Upper lobe of right lung (tissue), 1 donor: ENCODE measurements around the gene EYS. TPM values are rescaled to one million over a fixed set of nuclear protein-coding genes. Genes with fewer than 3 reads are reported as not detected.
"Not testable (repeated sequence)": the region's sequence is repeated elsewhere in the genome, so short reads cannot be mapped to it uniquely, and the experiment has no call there.

Experiments used
- ATAC-seq: fragments of 200-7000 bp; cut with Tn5 transposase; one replicate; pipeline ENCODE4 v1.9.1; 2020; ENCODE audit warnings: mild to moderate bottlenecking, moderate library complexity
- DNase-seq: peaks from one replicate; pipeline ENCODE4 v3.0.0-alpha.2; 2020
- H3K27ac ChIP-seq: fragments of 200-600 bp; one replicate; pipeline ENCODE4 v1.8.0; 2022
- H3K27me3 ChIP-seq: fragments of 200-600 bp; one replicate; pipeline ENCODE4 v1.8.0; 2022; ENCODE audit warnings: mild to moderate bottlenecking
- H3K36me3 ChIP-seq: fragments of 200-600 bp; one replicate; pipeline ENCODE4 v1.8.0; 2022
- H3K4me1 ChIP-seq: fragments of 200-600 bp; one replicate; pipeline ENCODE4 v1.8.0; 2022
- H3K4me3 ChIP-seq: fragments of 200-600 bp; one replicate; pipeline ENCODE4 v1.8.0; 2022; ENCODE audit warnings: mild to moderate bottlenecking
- H3K9me3 ChIP-seq: fragments of 200-600 bp; one replicate; pipeline ENCODE4 v1.8.0; 2022
- CTCF ChIP-seq: fragments of 200-600 bp; IDR thresholded peaks from one replicate; pipeline ENCODE4 v1.8.0; 2022; ENCODE audit warnings: antibody characterized with exemption
- intact Hi-C: fragments of 100-400 bp; cut with DNase I; formaldehyde crosslinking; loops from one replicate; pipeline ENCODE4 v1.11.0; 2022
- total RNA-seq: library from RNA; stranded (reverse); fragmentation: NEBNext Ultra II Directional; extraction: Animal tissue kit (Norgen Biotek cat#: 25700); gene quantifications from one replicate; pipeline ENCODE4 v1.2.1, GENCODE V29; 2021
- donor health status: DM: no; HTN: yes; CAD: no; lungs with severe emphysema.

EYS gene
- total RNA-seq, 1 donor from 2014 or later = not detected

GRCh38 chr6:64250126-64250525 is 1456.9 kb downstream of the EYS start:
- DNase-seq = no peak
- Histone ChIP-seq H3K4me3 (no peak overlapping the region), H3K27me3 (no peaks in the 10 kb centered on the region), H3K9me3 (no peaks in the 10 kb centered on the region), H3K4me1 (no peaks in the 10 kb centered on the region), H3K27ac (no peak overlapping the region), H3K36me3 (no peaks in the 10 kb centered on the region)
- no peak for TF ChIP-seq CTCF
- intact Hi-C loops = no loop called here
- no peak for ATAC-seq

GRCh38 chr6:64249115-64249514 is 1457.9 kb downstream of the EYS start:
- DNase-seq = no peak
- no peaks in the 10 kb centered on the region for H3K4me1 ChIP-seq
- no peak overlapping the region for H3K27ac ChIP-seq

GRCh38 chr6:64243618-64244017 is 1463.4 kb downstream of the EYS start:
- Histone ChIP-seq H3K36me3 (no peaks in the 10 kb centered on the region), H3K27ac (no peak overlapping the region), H3K9me3 (no peaks in the 10 kb centered on the region), H3K4me3 (no peak overlapping the region), H3K4me1 (no peaks in the 10 kb centered on the region), H3K27me3 (no peaks in the 10 kb centered on the region)
- ATAC-seq (no peak), DNase-seq (no peak)
- intact Hi-C loops = no loop called here
- no peak for TF ChIP-seq CTCF

More at GRCh38 chr6:64249115-64249514, 1457.9 kb downstream of the EYS start:
- intact Hi-C loops = no loop called here
- no peak for ATAC-seq
- Histone ChIP-seq H3K9me3 (no peaks in the 10 kb centered on the region), H3K4me3 (no peak overlapping the region), H3K27me3 (no peaks in the 10 kb centered on the region), H3K36me3 (no peaks in the 10 kb centered on the region)
- TF ChIP-seq CTCF = no peak

DNA sequence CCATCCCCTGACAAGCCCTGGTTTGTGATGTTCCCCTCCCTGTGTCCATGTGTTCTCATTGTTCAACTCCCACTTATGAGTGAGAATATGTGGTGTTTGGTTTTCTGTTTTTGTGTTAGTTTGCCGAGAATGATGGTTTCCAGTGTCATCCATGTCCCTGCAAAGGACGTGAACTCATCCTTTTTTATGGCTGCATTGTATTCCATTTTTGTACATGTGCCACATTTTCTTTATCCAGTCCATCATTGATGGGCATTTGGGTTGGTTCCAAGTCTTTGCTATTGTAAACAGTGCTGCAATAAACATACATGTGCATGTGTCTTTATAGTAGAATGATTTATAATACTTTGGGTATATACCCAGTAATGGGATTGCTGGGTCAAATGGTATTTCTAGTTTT is 1468.1 kb downstream of the EYS start:
- DNase-seq, H3K4me3 ChIP-seq, intact Hi-C loops, H3K9me3 ChIP-seq, H3K27me3 ChIP-seq, H3K4me1 ChIP-seq, H3K27ac ChIP-seq, ATAC-seq, H3K36me3 ChIP-seq: not testable (repeated sequence)

DNA sequence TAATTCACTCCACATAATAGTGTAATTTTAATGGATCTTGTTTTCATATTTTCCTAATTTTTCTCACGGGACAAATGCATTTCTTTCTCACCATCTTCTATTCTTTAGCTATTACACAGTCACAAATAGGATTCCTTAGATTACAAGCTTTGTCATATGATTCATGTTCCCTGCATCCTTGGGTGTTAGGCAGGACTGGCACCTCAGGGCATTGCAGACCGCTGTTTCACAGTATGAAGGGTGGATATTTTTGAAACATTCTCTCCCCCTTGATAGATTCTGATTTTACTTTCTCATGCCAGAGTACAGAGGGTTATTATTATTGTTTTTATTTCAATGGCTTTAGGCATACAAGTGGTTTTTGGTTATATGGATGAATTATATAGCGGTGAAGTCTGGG is 1469.0 kb downstream of the EYS start:
- H3K36me3 ChIP-seq = no peaks in the 10 kb centered on the region
- intact Hi-C loops = no loop called here
- TF ChIP-seq CTCF = no peak

GRCh38 chr6:64233746-64234145 is 1473.3 kb downstream of the EYS start:
- H3K27me3 ChIP-seq = no peaks in the 10 kb centered on the region
- intact Hi-C loops = no loop called here
- DNase-seq (no peak), ATAC-seq (no peak)
- no peak for TF ChIP-seq CTCF
- H3K27ac ChIP-seq = no peak overlapping the region
- H3K36me3 ChIP-seq = no peaks in the 10 kb centered on the region
- no peak overlapping the region for H3K4me3 ChIP-seq
- H3K4me1 ChIP-seq = no peaks in the 10 kb centered on the region
- H3K9me3 ChIP-seq = no peaks in the 10 kb centered on the region

More for the DNA sequence above, 1469.0 kb downstream of the EYS start:
- Histone ChIP-seq H3K4me3 (no peak overlapping the region), H3K27me3 (no peaks in the 10 kb centered on the region), H3K4me1 (no peaks in the 10 kb centered on the region), H3K27ac (no peak overlapping the region), H3K9me3 (no peaks in the 10 kb centered on the region)
- ATAC-seq = no peak
- no peak for DNase-seq
